IMR-90 (cell line): ENCODE measurements around the gene ADGRF3. TPM values are rescaled to one million over a fixed set of nuclear protein-coding genes. Genes with fewer than 3 reads are reported as not detected.

Experiments
- ATAC-seq: fragments of 200-7000 bp; cut with Tn5 transposase; 2 replicates; pipeline ENCODE4 v1.9.1; 2020; ENCODE audit warnings: low read depth, mild to moderate bottlenecking, moderate library complexity
- BruUV-seq: library from RNA; stranded (reverse); fragments of 400-500 nt; replicated peaks from 2 replicates; lab custom pipeline; 2021; lab: Mats Ljungman, UMichigan
- CTCF ChIA-PET: fragments of 300-600 bp; formaldehyde crosslinking; extraction: SDS; loops from one replicate; lab custom pipeline; 2021; ENCODE audit warnings: antibody characterized with exemption; lab: Yijun Ruan, JAX
- POLR2A ChIA-PET: fragments of 300-600 bp; sonication (Branson Sonifier 250); formaldehyde crosslinking; loops from one replicate; lab custom pipeline; 2022; ENCODE audit warnings: antibody characterized with exemption; ENCODE audit not compliant: unreplicated experiment; lab: Charles Lee
- DNase-seq: peaks from one replicate; pipeline ENCODE4 v3.0.0; 2013
- H2AFZ ChIP-seq: replicated peaks from 2 replicates; pipeline ENCODE3; 2013; ENCODE audit warnings: low read length, mild to moderate bottlenecking; ENCODE audit not compliant: poor library complexity
- H2AK5ac ChIP-seq: 2 replicates; pipeline ENCODE4 v1.6.1; 2013; ENCODE audit warnings: low read depth, low read length, inconsistent platforms
- H2AK9ac ChIP-seq: replicated peaks from 2 replicates; pipeline ENCODE3; 2013; ENCODE audit warnings: mild to moderate bottlenecking, low read depth, low read length, moderate library complexity; ENCODE audit not compliant: poor library complexity
- H2BK120ac ChIP-seq: 2 replicates; pipeline ENCODE4 v1.6.1; 2013; ENCODE audit warnings: low read depth, low read length, inconsistent platforms
- H2BK15ac ChIP-seq: 3 replicates; pipeline ENCODE4 v1.6.1; 2013; ENCODE audit warnings: low read depth, low read length, inconsistent platforms
- H2BK20ac ChIP-seq: 2 replicates; pipeline ENCODE4 v1.6.1; 2013; ENCODE audit warnings: low read depth, mild to moderate bottlenecking, inconsistent platforms, low read length, moderate library complexity
- H2BK5ac ChIP-seq: 2 replicates; pipeline ENCODE4 v1.6.1; 2013; ENCODE audit warnings: mild to moderate bottlenecking, low read depth, low read length, inconsistent platforms; ENCODE audit not compliant: poor library complexity, severe bottlenecking
- H3K14ac ChIP-seq: replicated peaks from 2 replicates; pipeline ENCODE4 v1.6.1; 2013; ENCODE audit warnings: low read depth, low read length, inconsistent platforms
- H3K18ac ChIP-seq: 2 replicates; pipeline ENCODE4 v1.6.1; 2013; ENCODE audit warnings: low read depth, low read length, control low read depth
- H3K23ac ChIP-seq: 2 replicates; pipeline ENCODE4 v1.6.1; 2013; ENCODE audit warnings: low read depth, low read length, inconsistent platforms
- H3K27ac ChIP-seq: 2 replicates; pipeline ENCODE4 v1.5.1; 2013; ENCODE audit warnings: mild to moderate bottlenecking, control low read depth, low read length; ENCODE audit not compliant: insufficient read depth
- H3K27me3 ChIP-seq: 2 replicates; pipeline ENCODE4 v1.6.1; 2013; ENCODE audit warnings: low read length; ENCODE audit not compliant: control insufficient read depth, insufficient read depth
- H3K36me3 ChIP-seq: 2 replicates; pipeline ENCODE4 v1.6.1; 2013; ENCODE audit warnings: low read length, mixed read lengths; ENCODE audit not compliant: control insufficient read depth, insufficient read depth
- H3K4ac ChIP-seq: 2 replicates; pipeline ENCODE4 v1.6.1; 2013; ENCODE audit warnings: low read depth, low read length, inconsistent platforms
- H3K4me1 ChIP-seq: 2 replicates; pipeline ENCODE4 v1.6.1; 2013; ENCODE audit warnings: low read length, mixed read lengths; ENCODE audit not compliant: control insufficient read depth, insufficient read depth
- H3K4me2 ChIP-seq: 2 replicates; pipeline ENCODE4 v1.6.1; 2013; ENCODE audit warnings: low read depth, mild to moderate bottlenecking, control low read depth, low read length, moderate library complexity
- H3K4me3 ChIP-seq: 2 replicates; pipeline ENCODE4 v1.5.1; 2013; ENCODE audit warnings: low read depth, mild to moderate bottlenecking, control low read depth, low read length, moderate library complexity; ENCODE audit not compliant: insufficient read depth
- H3K56ac ChIP-seq: 2 replicates; pipeline ENCODE4 v1.6.1; 2013; ENCODE audit warnings: low read length, inconsistent platforms; ENCODE audit not compliant: insufficient read depth; ENCODE audit errors: extremely low read depth
- H3K79me1 ChIP-seq, 2 experiments: 2 replicates each; pipeline ENCODE4 v1.6.1; 2013; ENCODE audit warnings: low read length in 2 of 2, inconsistent platforms in 1 of 2, low read depth in 1 of 2
- H3K9ac ChIP-seq: 2 replicates; pipeline ENCODE4 v1.6.1; 2013; ENCODE audit warnings: low read depth, low read length, control low read depth
- H3K9me1 ChIP-seq: 2 replicates; pipeline ENCODE4 v1.6.1; 2013; ENCODE audit warnings: low read length, inconsistent platforms; ENCODE audit not compliant: insufficient read depth
- H3K9me3 ChIP-seq: 2 replicates; pipeline ENCODE4 v1.6.1; 2013; ENCODE audit warnings: low read length; ENCODE audit not compliant: control insufficient read depth, insufficient read depth
- H4K20me1 ChIP-seq: 2 replicates; pipeline ENCODE4 v1.6.1; 2013; ENCODE audit warnings: low read length, inconsistent platforms; ENCODE audit not compliant: insufficient read depth
- H4K5ac ChIP-seq: 2 replicates; pipeline ENCODE4 v1.6.1; 2013; ENCODE audit warnings: mild to moderate bottlenecking, low read depth, low read length, control low read depth
- H4K8ac ChIP-seq, 2 experiments: 2 replicates each; pipeline ENCODE4 v1.6.1; 2013; ENCODE audit warnings: low read depth in 2 of 2, low read length in 2 of 2, control low read depth in 1 of 2, inconsistent platforms in 1 of 2
- H4K91ac ChIP-seq: 2 replicates; pipeline ENCODE4 v1.6.1; 2013; ENCODE audit warnings: low read depth, low read length, inconsistent platforms; ENCODE audit not compliant: insufficient read depth
- BHLHE40 ChIP-seq: fragments of 150-350 bp; IDR thresholded peaks from 2 replicates; pipeline ENCODE4 v1.6.1; 2016; ENCODE audit warnings: mild to moderate bottlenecking, low read depth, low read length
- CEBPB ChIP-seq: IDR thresholded peaks from 2 replicates; pipeline ENCODE4 v1.6.1; 2012; ENCODE audit warnings: low read depth, low read length, improper control_type of control experiment
- CHD1 ChIP-seq: IDR thresholded peaks from 2 replicates; pipeline ENCODE4 v1.6.1; 2012; ENCODE audit warnings: low read depth, low read length, improper control_type of control experiment
- CTCF ChIP-seq: conservative IDR thresholded peaks from 2 replicates; pipeline ENCODE4 v1.5.1; 2012; ENCODE audit warnings: mild to moderate bottlenecking, low read depth, low read length, improper control_type of control experiment
- ELK1 ChIP-seq: fragments of 150-350 bp; IDR thresholded peaks from 2 replicates; pipeline ENCODE4 v1.6.1; 2016; ENCODE audit warnings: low read depth, mild to moderate bottlenecking, low read length, moderate library complexity, borderline replicate concordance
- FOS ChIP-seq: fragments of 150-350 bp; IDR thresholded peaks from 2 replicates; pipeline ENCODE4 v1.6.1; 2016; ENCODE audit warnings: low read depth, low read length
- RAD21 ChIP-seq: IDR thresholded peaks from 2 replicates; pipeline ENCODE4 v1.6.1; 2012; ENCODE audit warnings: low read length, improper control_type of control experiment
- RCOR1 ChIP-seq: IDR thresholded peaks from 2 replicates; pipeline ENCODE4 v1.6.1; 2012; ENCODE audit warnings: mild to moderate bottlenecking, low read length, improper control_type of control experiment; ENCODE audit not compliant: insufficient replicate concordance
- SMC3 ChIP-seq: fragments of 150-350 bp; IDR thresholded peaks from 2 replicates; pipeline ENCODE4 v1.6.1; 2016; ENCODE audit warnings: low read depth, mild to moderate bottlenecking, antibody characterized with exemption, low read length, moderate library complexity
- USF2 ChIP-seq: fragments of 150-350 bp; IDR thresholded peaks from 2 replicates; pipeline ENCODE4 v1.6.1; 2017; ENCODE audit warnings: mild to moderate bottlenecking, antibody characterized with exemption, low read length, low read depth
- WGBS, 2 experiments: methylation state at CpG; one replicate each; pipeline versions ENCODE4 v1.1.5 to v1.1.7; 2013; ENCODE audit warnings: missing lambda C conversion rate in 2 of 2; ENCODE audit not compliant: insufficient read length in 1 of 2; ENCODE audit errors: extremely low coverage in 2 of 2; 5-methylcytosine and 5-hydroxymethylcytosine counted together
- dilution Hi-C: fragments of 300-500 bp; cut with HindIII; formaldehyde crosslinking; loops from one replicate; pipeline ENCODE4 v1.14.3; 2018; ENCODE audit warnings: low sequenced_read_pairs; ENCODE audit not compliant: unreplicated experiment
- in situ Hi-C: fragments of 300-500 bp; cut with MboI; formaldehyde crosslinking; loops from 3 replicates; pipeline ENCODE4 v1.14.3; 2019; ENCODE audit warnings: low sequenced_read_pairs, inconsistent platforms, mixed read lengths
- intact Hi-C: fragments of 100-400 bp; cut with micrococcal nuclease; formaldehyde crosslinking; loops from 2 replicates; pipeline ENCODE4 v1.10.0; 2022
- polyA plus RNA-seq, 3 experiments: library from polyadenylated mRNA; depleted of rRNA; stranded (reverse); fragments of >200 nt; gene quantifications; 2 replicates each; pipeline ENCODE4 v1.2.3, GENCODE V29; 2012; ENCODE audit warnings: low replicate concordance in 1 of 3
- total RNA-seq: library from RNA; depleted of rRNA; stranded (reverse); fragments of >200 nt; gene quantifications from 2 replicates; pipeline ENCODE4 v1.2.3, GENCODE V29; 2012

Gene ADGRF3
- total and polyA plus RNA-seq, 2 of the 4 experiments (the other 2 are of a cell fraction) = 0.15 TPM; not detected in 1

GRCh38 chr2:26352892-26353291 lies 6.3 kb upstream of the ADGRF3 start:
- H2BK120ac ChIP-seq = no peak overlapping the region
- no peak overlapping the region for H3K18ac ChIP-seq
- H3K9ac ChIP-seq = no peak overlapping the region
- in situ Hi-C loops (no loop called here), intact Hi-C loops (no loop called here), dilution Hi-C loops (no loop called here)
- POLR2A ChIA-PET = no interaction called here
- H2BK15ac ChIP-seq = no peak overlapping the region
- peak; percentile 58 for DNase-seq
- H3K79me1 ChIP-seq = peaks cover 18 to 70% of the 10 kb centered on the region in 2 experiments
- H2AK9ac ChIP-seq = no peak overlapping the region
- H3K27me3 ChIP-seq = no peaks in the 10 kb centered on the region
- H3K27ac ChIP-seq = no peak overlapping the region
- H2BK20ac ChIP-seq = no peak overlapping the region
- H2BK5ac ChIP-seq = no peak overlapping the region
- H2AFZ ChIP-seq = no peak overlapping the region
- peaks cover 8% of the 10 kb centered on the region for H3K9me1 ChIP-seq
- no peak overlapping the region for H3K4me3 ChIP-seq
- no peak for TF ChIP-seq RAD21
- no peak for TF ChIP-seq SMC3
- no peak for TF ChIP-seq CTCF
- no peak for TF ChIP-seq RCOR1
- no peak for TF ChIP-seq ELK1
- no peak for TF ChIP-seq FOS
- TF ChIP-seq CEBPB = no peak
- no peak for TF ChIP-seq CHD1
- no peak for TF ChIP-seq BHLHE40
- TF ChIP-seq USF2 = no peak
- no TSS peak for BruUV-seq
- H4K20me1 ChIP-seq = peaks cover 15% of the 10 kb centered on the region; the same call in 1 of the 2 replicates
- H3K4ac ChIP-seq = no peak overlapping the region
- H3K4me1 ChIP-seq = peaks cover 8% of the 10 kb centered on the region
- no peaks in the 10 kb centered on the region for H3K9me3 ChIP-seq
- WGBS, 2 experiments = no CpG with 5 or more reads among the region's 1 CpG
- no peak overlapping the region for H3K23ac ChIP-seq
- H4K91ac ChIP-seq = no peak overlapping the region
- no peaks in the 10 kb centered on the region for H3K36me3 ChIP-seq
- no peak overlapping the region for H3K4me2 ChIP-seq
- H4K5ac ChIP-seq = no peak overlapping the region
- no peak overlapping the region for H3K56ac ChIP-seq
- peak overlapping the region; percentile 19; the same call in 1 of the 2 replicates for H2AK5ac ChIP-seq
- no peak overlapping the region for H3K14ac ChIP-seq
- H4K8ac ChIP-seq = no peak overlapping the region
- ATAC-seq = peak; percentile 49; the same call in 1 of the 2 replicates
- CTCF ChIA-PET = no interaction called here
